Psoas muscle (tissue), 8 donors: ENCODE measurements around the gene KCNB1. TPM values are rescaled to one million over a fixed set of nuclear protein-coding genes. Genes with fewer than 3 reads are reported as not detected.

ENCODE experiments used
- ATAC-seq, 4 donors: fragments of 200-7000 bp; cut with Tn5 transposase; one replicate each; pipeline ENCODE4 v1.9.1; 2020; ENCODE audit warnings: moderate library complexity in 3 of 4, mild to moderate bottlenecking in 2 of 4
- DNase-seq, 2 donors: peaks; one replicate each; pipeline ENCODE4 v3.0.0-alpha.2; 2020
- H3K27ac ChIP-seq: fragments of 200-600 bp; one replicate; pipeline ENCODE4 v1.8.0; 2022
- H3K27me3 ChIP-seq, 3 donors: fragments of 200-600 bp in 1 of 3; one replicate each; pipeline versions ENCODE4 v1.6.1 to v1.8.0; 2013 to 2022; ENCODE audit warnings: low read length in 2 of 3, mild to moderate bottlenecking in 2 of 3, moderate library complexity in 1 of 3; ENCODE audit not compliant: insufficient read depth in 3 of 3
- H3K36me3 ChIP-seq, 2 donors: fragments of 200-600 bp in 1 of 2; one replicate each; pipeline versions ENCODE4 v1.6.1 to v1.8.0; 2013 to 2022; ENCODE audit warnings: low read depth in 1 of 2, mild to moderate bottlenecking in 1 of 2, moderate library complexity in 1 of 2; ENCODE audit not compliant: insufficient read depth in 1 of 2
- H3K4me1 ChIP-seq: fragments of 200-600 bp; one replicate; pipeline ENCODE4 v1.8.0; 2022
- H3K4me3 ChIP-seq: fragments of 200-600 bp; one replicate; pipeline ENCODE4 v1.8.0; 2022; ENCODE audit warnings: mild to moderate bottlenecking
- H3K9me3 ChIP-seq: fragments of 200-600 bp; one replicate; pipeline ENCODE4 v1.8.0; 2022
- CTCF ChIP-seq: fragments of 200-600 bp; IDR thresholded peaks from one replicate; pipeline ENCODE4 v1.8.0; 2022; ENCODE audit warnings: antibody characterized with exemption
- WGBS, 3 donors: extraction: QIAGEN DNeasy Blood & Tissue Kit; methylation state at CpG; one replicate each; pipeline versions ENCODE4 v1.1.6 to v1.1.7; 2013; 5-methylcytosine and 5-hydroxymethylcytosine counted together
- intact Hi-C, 2 donors: fragments of 100-400 bp; cut with DNase I; formaldehyde crosslinking; loops; one replicate each; pipeline versions ENCODE4 v1.11.0 to v1.14.2; 2022
- polyA plus RNA-seq, 3 donors: library from polyadenylated mRNA; stranded (reverse); fragments of 200-250 nt; gene quantifications; one replicate each; pipeline ENCODE4 v1.2.3, GENCODE V29; 2013
- total RNA-seq, 4 donors: library from RNA; stranded (reverse); fragmentation: NEBNext Ultra II Directional in 2 of 4; extraction: Animal tissue kit (Norgen Biotek cat#: 25700) in 2 of 4; gene quantifications; one replicate each; pipeline versions ENCODE4 v1.2.1 to v1.2.4, GENCODE V29; 2021 to 2023
- donor health status: healthy with polysubstance abuse.
- donor health status: DM: no; HTN: no; CAD: no; lungs with moderate emphysema.
- donor health status: Bipolar disorder and iron deficiency.
- donor health status: healthy.
- donor health status: DM: yes; HTN: yes; CAD: no.
- donor health status: DM: no; HTN: no; CAD: no.
- donor health status: DM: no; HTN: no; CAD: no.
- donor health status: DM: yes; HTN: yes; CAD: no.

KCNB1 gene
- total and polyA plus RNA-seq, 7 donors, result 1.8 to 44.0 (median 5.3) TPM

GRCh38 chr20:49501917-49502316, 19.4 kb upstream of the KCNB1 start:
- Histone ChIP-seq H3K36me3 (no peaks in the 10 kb centered on the region), H3K27ac (no peak overlapping the region), H3K27me3 (peaks cover 0 to 3% (median 0%) of the 10 kb centered on the region in 3 donors), H3K9me3 (no peaks in the 10 kb centered on the region), H3K4me3 (no peak overlapping the region), H3K4me1 (no peaks in the 10 kb centered on the region)
- ATAC-seq (peak in 3 of 4 donors; percentile 40 to 73 (median 65)), DNase-seq (peak in 1 of 2 donors; percentile 9)
- intact Hi-C loops, result no loop called here
- no peak for TF ChIP-seq CTCF
- 62 to 90% (median 71%) methylated on average over 3 of the region's 3 CpGs for WGBS, 3 donors

DNA sequence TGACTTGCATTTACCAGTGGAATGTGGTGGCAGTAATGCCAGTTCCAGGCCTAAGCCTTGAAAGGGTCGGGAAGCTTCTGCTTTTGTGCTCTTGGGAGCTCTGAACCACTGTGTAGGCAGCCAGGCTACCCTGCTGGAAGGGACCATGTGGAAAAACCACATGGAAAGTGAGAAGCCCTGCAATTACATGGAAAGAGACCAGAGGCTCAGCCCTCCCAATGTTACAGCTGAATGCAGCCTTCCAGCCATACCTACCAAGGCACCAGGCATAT, 14.9 kb upstream of the KCNB1 start:
- intact Hi-C loops, result loop anchor here in 1 of 2 donors (10.0 kb wide), 1 partner anchor 63 kb away; no protein-coding TSS in a partner anchor
- DNase-seq (no peak), ATAC-seq (peak in 1 of 4 donors; percentile 12)
- Histone ChIP-seq H3K27ac (no peak overlapping the region), H3K9me3 (no peaks in the 10 kb centered on the region), H3K36me3 (no peaks in the 10 kb centered on the region), H3K27me3 (no peaks in the 10 kb centered on the region), H3K4me1 (no peaks in the 10 kb centered on the region), H3K4me3 (no peak overlapping the region)
- 19 to 50% (median 23%) methylated on average over 1 of the region's 1 CpG for WGBS, 3 donors
- no peak for TF ChIP-seq CTCF

- intact Hi-C loops, result loop anchor here in 1 of 2 donors (10.0 kb wide), 1 partner anchor 62 kb away; no protein-coding TSS in a partner anchor
- no peaks in the 10 kb centered on the region for H3K36me3 ChIP-seq
- H3K9me3 ChIP-seq, result no peaks in the 10 kb centered on the region
- ATAC-seq (peak in 2 of 4 donors; percentile 46 to 73), DNase-seq (no peak)
- no peak overlapping the region for H3K4me3 ChIP-seq
- no peak overlapping the region for H3K27ac ChIP-seq
- TF ChIP-seq CTCF, result no peak
- no peaks in the 10 kb centered on the region for H3K27me3 ChIP-seq
- WGBS, 3 donors, result 62 to 71% (median 63%) methylated on average over 5 of the region's 5 CpGs
- no peaks in the 10 kb centered on the region for H3K4me1 ChIP-seq
Measured at GRCh38 chr20:49496553-49497397, 14.3 kb upstream of the KCNB1 start.

DNA sequence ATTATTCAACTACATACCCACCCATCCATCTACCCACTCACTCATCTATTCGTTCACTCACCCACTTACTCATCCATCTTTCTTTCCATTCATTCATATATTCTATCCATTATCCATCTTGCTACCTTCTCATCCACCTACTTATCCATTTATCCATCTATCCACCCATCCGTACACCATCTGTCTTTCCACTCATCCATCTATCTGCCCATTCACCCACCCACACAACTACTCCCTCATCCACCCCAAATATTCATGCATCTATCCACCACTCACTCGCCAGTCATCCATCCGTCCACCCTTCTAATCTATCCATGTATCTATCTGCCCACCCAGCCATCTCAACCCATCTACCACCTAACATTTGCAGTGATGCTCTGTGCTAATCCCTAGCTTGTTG, 13.6 kb upstream of the KCNB1 start:
- DNase-seq, result no peak
- Histone ChIP-seq H3K4me1 (no peaks in the 10 kb centered on the region), H3K27ac (no peak overlapping the region), H3K4me3 (no peak overlapping the region), H3K36me3 (no peaks in the 10 kb centered on the region), H3K27me3 (no peaks in the 10 kb centered on the region), H3K9me3 (no peaks in the 10 kb centered on the region)
- TF ChIP-seq CTCF, result no peak
- intact Hi-C loops, result loop anchor here in 1 of 2 donors (10.0 kb wide), 1 partner anchor 61 kb away; no protein-coding TSS in a partner anchor
- 91 to 94% (median 94%) methylated on average over 4 of the region's 4 CpGs for WGBS, 3 donors
- ATAC-seq, result no peak
